GM12875 (cell line): Measurements from ENCODE around the gene DOCK2.

Experiments used
- H3K4me3 ChIP-seq: one replicate; pipeline ENCODE4 v1.5.1; 2011; ENCODE audit warnings: low read depth, low read length, control low read depth
- TF ChIP-seq, protein P1 (sequence below): IDR thresholded peaks from 2 replicates; pipeline ENCODE4 v1.5.1; 2011; ENCODE audit warnings: low read depth, mild to moderate bottlenecking, control low read depth, inconsistent platforms, low read length, moderate library complexity, borderline replicate concordance; ENCODE audit not compliant: insufficient read depth

DOCK2 gene

DNA sequence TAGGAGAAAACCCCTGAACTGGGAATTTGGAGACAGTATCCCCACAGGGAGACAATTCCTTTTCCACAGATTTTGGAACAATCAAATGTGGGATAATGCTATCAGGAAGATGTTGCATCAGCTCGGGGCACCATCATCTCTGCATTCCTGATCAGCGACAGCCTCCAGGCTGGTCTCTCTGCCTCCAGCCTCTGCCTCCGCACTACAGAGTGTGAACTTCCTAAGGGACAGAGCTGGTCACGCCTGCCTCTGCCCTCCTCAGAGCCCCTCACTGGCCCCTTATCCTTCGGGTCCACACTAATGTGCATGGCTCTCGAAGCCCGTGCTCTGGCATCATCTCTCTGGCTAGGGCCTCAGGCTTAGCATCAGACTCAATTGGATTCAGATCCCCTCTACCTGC lies 477.2 kb downstream of the DOCK2 start:
- TF ChIP-seq, protein P1, sequence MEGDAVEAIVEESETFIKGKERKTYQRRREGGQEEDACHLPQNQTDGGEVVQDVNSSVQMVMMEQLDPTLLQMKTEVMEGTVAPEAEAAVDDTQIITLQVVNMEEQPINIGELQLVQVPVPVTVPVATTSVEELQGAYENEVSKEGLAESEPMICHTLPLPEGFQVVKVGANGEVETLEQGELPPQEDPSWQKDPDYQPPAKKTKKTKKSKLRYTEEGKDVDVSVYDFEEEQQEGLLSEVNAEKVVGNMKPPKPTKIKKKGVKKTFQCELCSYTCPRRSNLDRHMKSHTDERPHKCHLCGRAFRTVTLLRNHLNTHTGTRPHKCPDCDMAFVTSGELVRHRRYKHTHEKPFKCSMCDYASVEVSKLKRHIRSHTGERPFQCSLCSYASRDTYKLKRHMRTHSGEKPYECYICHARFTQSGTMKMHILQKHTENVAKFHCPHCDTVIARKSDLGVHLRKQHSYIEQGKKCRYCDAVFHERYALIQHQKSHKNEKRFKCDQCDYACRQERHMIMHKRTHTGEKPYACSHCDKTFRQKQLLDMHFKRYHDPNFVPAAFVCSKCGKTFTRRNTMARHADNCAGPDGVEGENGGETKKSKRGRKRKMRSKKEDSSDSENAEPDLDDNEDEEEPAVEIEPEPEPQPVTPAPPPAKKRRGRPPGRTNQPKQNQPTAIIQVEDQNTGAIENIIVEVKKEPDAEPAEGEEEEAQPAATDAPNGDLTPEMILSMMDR: no peak

DNA sequence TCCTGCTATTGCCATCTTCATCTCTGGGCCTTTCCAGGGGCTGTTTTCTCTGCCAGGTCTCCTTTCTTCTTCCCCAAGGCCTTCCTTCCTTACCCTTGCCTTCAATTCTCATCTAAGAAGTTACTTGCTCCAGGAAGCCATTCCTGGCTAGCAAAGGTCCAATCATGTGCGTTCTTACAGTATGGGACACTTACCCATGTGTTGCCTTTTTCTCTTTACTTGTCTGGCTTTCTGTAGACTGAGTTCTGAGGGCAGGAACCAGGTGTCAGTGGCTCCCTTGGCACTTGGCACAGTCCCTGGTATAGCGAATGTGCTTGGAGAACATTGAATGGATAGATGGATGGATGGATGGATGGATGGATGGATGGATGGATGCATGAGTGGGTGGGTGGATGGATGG lies 478.9 kb downstream of the DOCK2 start:
- no peak overlapping the region for H3K4me3 ChIP-seq
- TF ChIP-seq, protein P1: no peak

More for the DNA sequence above, 477.2 kb downstream of the DOCK2 start:
- no peak overlapping the region for H3K4me3 ChIP-seq

DNA sequence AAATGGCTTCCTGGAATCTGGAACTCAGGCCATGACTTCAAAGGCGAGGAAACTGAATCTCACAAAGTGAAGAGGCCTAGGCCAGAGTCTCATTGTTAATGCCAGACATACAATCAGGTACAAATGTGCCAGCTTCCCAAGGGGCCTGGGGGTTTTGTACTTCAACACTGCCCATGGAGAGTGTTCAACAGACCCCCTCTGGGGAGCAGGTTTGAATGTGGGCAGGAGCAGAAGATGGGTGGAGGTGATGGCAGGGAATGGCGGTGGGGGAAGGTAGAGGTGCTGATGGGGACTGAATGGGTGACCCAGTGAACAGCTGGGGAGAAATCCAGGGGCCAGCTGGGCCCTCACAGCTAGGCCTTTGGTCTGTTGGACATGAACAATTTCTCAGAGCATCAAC lies 480.7 kb downstream of the DOCK2 start:
- H3K4me3 ChIP-seq: no peak overlapping the region
- TF ChIP-seq, protein P1: no peak

DNA sequence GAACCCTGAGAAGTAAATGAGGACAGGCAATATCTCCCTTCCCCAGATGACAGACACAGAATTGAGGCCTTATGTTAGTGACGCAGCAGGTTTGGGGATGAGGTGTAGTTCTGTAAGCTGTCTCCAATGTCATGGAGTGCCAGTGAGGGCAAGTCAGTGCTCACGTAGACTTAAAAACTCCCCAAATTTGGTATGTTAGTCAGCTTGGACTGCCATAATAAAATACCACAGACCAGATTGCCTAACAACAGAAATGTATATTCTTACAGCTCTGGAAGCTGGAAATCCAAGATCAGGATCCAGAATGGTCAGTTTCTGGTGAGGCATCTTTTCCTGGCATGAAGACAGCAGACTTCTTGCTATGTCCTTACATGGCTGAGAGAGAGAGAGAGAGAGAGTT lies 483.5 kb downstream of the DOCK2 start:
- TF ChIP-seq, protein P1: no peak
- H3K4me3 ChIP-seq: no peak overlapping the region

DNA sequence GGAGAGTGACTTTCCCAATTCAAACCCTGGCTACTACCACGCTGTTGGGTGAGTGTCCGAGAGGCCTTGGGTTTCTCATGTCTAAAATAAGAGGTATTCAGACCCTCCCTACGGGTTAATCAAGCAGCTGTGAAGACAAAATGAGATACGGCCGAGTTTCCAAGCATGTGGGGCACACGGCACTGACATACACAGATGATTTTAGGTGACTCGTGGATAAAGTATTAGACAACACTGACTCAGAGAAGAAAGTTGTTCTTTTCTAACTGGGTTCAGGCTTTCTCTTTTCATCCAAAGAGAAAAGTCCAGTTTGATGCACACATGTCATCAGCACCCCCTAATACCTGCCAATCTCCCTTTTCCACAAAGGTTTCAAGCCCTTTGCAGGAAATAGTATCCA lies 484.2 kb downstream of the DOCK2 start:
- TF ChIP-seq, protein P1: no peak
- H3K4me3 ChIP-seq: no peak overlapping the region

DNA sequence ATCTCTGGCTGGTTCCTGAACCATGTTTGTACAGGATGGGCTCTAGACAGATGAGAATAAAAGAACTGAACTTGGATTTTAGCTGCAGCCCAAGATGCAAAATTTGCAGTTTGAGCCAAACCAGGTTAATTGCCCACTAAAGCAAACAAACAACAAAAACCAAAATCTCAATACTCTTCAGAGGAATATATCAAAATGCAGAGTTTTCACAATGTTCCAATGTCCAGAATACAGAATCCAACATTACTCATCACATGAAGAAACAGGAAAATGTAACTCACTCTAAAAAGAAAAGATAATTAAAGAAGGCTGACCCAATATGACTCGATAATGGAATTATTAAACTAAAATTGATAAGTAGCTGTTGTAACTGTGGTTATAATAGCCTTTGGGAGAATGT lies 489.0 kb downstream of the DOCK2 start:
- TF ChIP-seq, protein P1: no peak
- no peak overlapping the region for H3K4me3 ChIP-seq

DNA sequence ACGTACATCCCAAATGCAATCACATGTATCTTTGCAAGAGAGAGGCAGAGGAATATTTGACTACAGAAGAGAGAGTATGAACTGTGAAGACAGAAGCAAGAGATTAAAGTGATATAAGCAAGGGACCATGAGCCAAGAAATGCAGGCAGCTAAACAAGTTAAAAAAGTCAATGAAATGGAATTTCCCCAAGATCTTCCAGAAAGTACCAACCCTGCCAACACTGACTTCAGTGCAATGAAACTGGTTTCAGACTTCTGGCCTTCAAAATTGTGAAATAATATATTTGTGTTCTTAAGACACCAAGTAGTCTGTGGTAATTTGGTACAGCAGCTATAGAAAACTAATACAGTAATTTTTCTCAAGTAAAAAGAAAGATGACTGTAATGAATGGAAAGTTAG lies 489.6 kb downstream of the DOCK2 start:
- H3K4me3 ChIP-seq: no peak overlapping the region
- TF ChIP-seq, protein P1: no peak
